K562 (cell line): Measurements from ENCODE around the gene MCMBP. TPM values are rescaled to one million over a fixed set of nuclear protein-coding genes. Genes with fewer than 3 reads are reported as not detected.

ENCODE experiments used
- CEBPB ChIP-seq: fragments of 450-650 bp; IDR thresholded peaks from 2 replicates; pipeline ENCODE4 v1.6.1; 2016; ENCODE audit warnings: missing genetic modification characterization, missing compliant biosample characterization
- CHD2 ChIP-seq: IDR thresholded peaks from 2 replicates; pipeline ENCODE4 v1.6.1; 2011; ENCODE audit warnings: low read depth, low read length
- CTBP1 ChIP-seq: fragments of 450-650 bp; IDR thresholded peaks from 2 replicates; pipeline ENCODE4 v1.6.1; 2016; ENCODE audit warnings: borderline replicate concordance
- FOXO4 ChIP-seq: fragments of 450-650 bp; formaldehyde crosslinking; IDR thresholded peaks from 2 replicates; pipeline ENCODE4 v1.4.0; 2020; ENCODE audit warnings: mild to moderate bottlenecking, moderate library complexity
- GATA2 ChIP-seq: sonication (generic); formaldehyde crosslinking; IDR thresholded peaks from 2 replicates; pipeline ENCODE4 v1.4.0; 2020; ENCODE audit warnings: mild to moderate bottlenecking, missing genetic modification reagents
- HEY1 ChIP-seq: fragments of 250-450 bp; sonication (Bioruptor Pico); IDR thresholded peaks from 2 replicates; pipeline ENCODE4 v1.5.0; 2020; ENCODE audit warnings: mild to moderate bottlenecking, moderate library complexity, borderline replicate concordance
- HMGN3 ChIP-seq: IDR thresholded peaks from 2 replicates; pipeline ENCODE4 v1.6.1; 2011; ENCODE audit warnings: borderline replicate concordance, low read depth, mild to moderate bottlenecking, mixed read lengths, low read length; ENCODE audit not compliant: insufficient read length; ENCODE audit errors: extremely low read depth
- KLF16 ChIP-seq: IDR thresholded peaks from 2 replicates; pipeline ENCODE4 v1.6.1; 2016; ENCODE audit warnings: antibody characterized with exemption
- MAFK ChIP-seq: IDR thresholded peaks from 2 replicates; pipeline ENCODE4 v1.6.1; 2011; ENCODE audit warnings: low read length, improper control_type of control experiment
- MCM7 ChIP-seq, 2 experiments: fragments of 450-650 bp; IDR thresholded peaks; 2 replicates each; pipeline ENCODE4 v1.6.1; 2016 to 2018
- NRF1 ChIP-seq, 2 experiments: fragments of 450-650 bp; IDR thresholded peaks in 1 of 2; conservative IDR thresholded peaks in 1 of 2; 2 replicates each; pipeline ENCODE4 v1.6.1; 2014; ENCODE audit warnings: mild to moderate bottlenecking in 2 of 2
- PHB2 ChIP-seq: fragments of 450-650 bp; IDR thresholded peaks from 2 replicates; pipeline ENCODE4 v1.6.1; 2017; ENCODE audit warnings: low read depth
- POLR2AphosphoS5 ChIP-seq: IDR thresholded peaks from 2 replicates; pipeline ENCODE4 v1.6.1; 2011; ENCODE audit warnings: mild to moderate bottlenecking, low read depth, low read length, moderate library complexity; ENCODE audit not compliant: control insufficient read depth, insufficient read depth
- POLR2H ChIP-seq: IDR thresholded peaks from 2 replicates; pipeline ENCODE4 v1.6.1; 2016; ENCODE audit warnings: missing genetic modification characterization, low read depth, mild to moderate bottlenecking, control low read depth, missing compliant biosample characterization, moderate library complexity
- PURB ChIP-seq: sonication (generic); formaldehyde crosslinking; IDR thresholded peaks from 2 replicates; pipeline ENCODE4 v1.9.0; 2021; ENCODE audit warnings: low read depth, mild to moderate bottlenecking, missing genetic modification reagents
- ZBED1 ChIP-seq: IDR thresholded peaks from 2 replicates; pipeline ENCODE4 v1.6.1; 2014
- ZBTB40 ChIP-seq, 2 experiments: fragments of 450-650 bp in 1 of 2; sonication (generic) in 1 of 2; formaldehyde crosslinking in 1 of 2; IDR thresholded peaks; 2 replicates each; pipeline versions ENCODE4 v1.7.1 to v1.9.0; 2016 to 2022; ENCODE audit warnings: inconsistent platforms in 1 of 2, mild to moderate bottlenecking in 1 of 2, missing genetic modification reagents in 1 of 2
- ZNF644 ChIP-seq: fragments of 200-800 bp; sonication (Bioruptor generic); IDR thresholded peaks from 2 replicates; pipeline ENCODE4 v1.6.1; 2016; ENCODE audit warnings: low read depth, missing genetic modification characterization, missing compliant biosample characterization
- ZNF77 ChIP-seq: fragments of 250-450 bp; sonication (Bioruptor Pico); IDR thresholded peaks from 2 replicates; pipeline ENCODE4 v1.5.0; 2020
- polyA plus RNA-seq, 8 experiments: library from polyadenylated mRNA; depleted of rRNA in 4 of 8; stranded (reverse) in 5 of 8; unstranded in 3 of 8; fragments of >200 nt; fragmentation: Nextera tagmentation in 2 of 8; fragmentation: Illumina TruSeq in 1 of 8; extraction: Ambion mirVana in 2 of 8; extraction: Trizol in 1 of 8; gene quantifications; 2 replicates each; pipeline versions ENCODE4 v1.2.1 to v1.2.3, GENCODE V29; 2011 to 2014; ENCODE audit warnings: inconsistent platforms in 1 of 8, missing spikeins in 1 of 8
- total RNA-seq, 7 experiments: library from RNA; depleted of rRNA in 6 of 7; stranded (reverse); fragments of >200 nt in 6 of 7; fragmentation: Illumina TruSeq in 2 of 7; extraction: Trizol in 2 of 7; gene quantifications; 2 replicates each; pipeline versions ENCODE4 v1.2.1 to v1.2.3, GENCODE V29; 2011 to 2021; ENCODE audit warnings: low replicate concordance in 1 of 7

MCMBP gene
- total and polyA plus RNA-seq, 9 of the 15 experiments (the other 6 are each of a cell fraction or from before 2014, with no cell fraction given): 11.2 to 74.3 (median 50.5) TPM

GRCh38 chr10:119892188-119893065 lies 19.8 kb upstream of the MCMBP start, which contains the start of gene SEC23IP (continued):
- TF ChIP-seq HMGN3 (no peak), NRF1 (conservative IDR thresholded peaks at IDR 0.05 in 1 of 2, IDR thresholded peaks at IDR 0.05 in 1 of 2) (peak; percentile 94 to 95), MCM7 (IDR thresholded peaks at IDR 0.05) (no peak), ZNF644 (no peak), ZBTB40 (IDR thresholded peaks at IDR 0.05) (peak; percentile 95), ZBTB40 (CRISPR knock-in tag; IDR thresholded peaks at IDR 0.05) (no peak), CHD2 (no peak), PHB2 (no peak), POLR2AphosphoS5 (peak; percentile 58; the same call in 1 of the 2 replicates), CTBP1 (peak; percentile 63; the same call in 1 of the 2 replicates), KLF16 (no peak), PURB (no peak), CEBPB (tag) (no peak), POLR2H (tag) (peak; percentile 73), ZNF77 (CRISPR knock-in tag) (no peak), MAFK (no peak), ZBED1 (no peak), HEY1 (CRISPR knock-in tag) (no peak), FOXO4 (CRISPR knock-in tag) (no peak), GATA2 (CRISPR knock-in tag) (no peak)
